Gastrocnemius medialis (tissue), 4 donors: Measurements from ENCODE around the gene DIPK1C. TPM values are rescaled to one million over a fixed set of nuclear protein-coding genes. Genes with fewer than 3 reads are reported as not detected.

Source experiments
- ATAC-seq, 2 donors: fragments of 150-250 bp; one replicate each; pipeline ENCODE4 v1.9.1; 2016
- DNase-seq, 2 donors: peaks; one replicate each; pipeline ENCODE4 v3.0.0-alpha.2; 2019
- H3K27ac ChIP-seq, 4 donors: fragments of 200-600 bp; sonication (generic); 1 replicate in 1 of 4; 2 replicates in 3 of 4; pipeline ENCODE4 v1.5.1; 2016 to 2018; ENCODE audit warnings: mild to moderate bottlenecking in 2 of 4, moderate library complexity in 1 of 4
- H3K27me3 ChIP-seq, 3 donors: fragments of 200-600 bp; sonication (generic) in 2 of 3; 1 replicate in 1 of 3; 2 replicates in 2 of 3; pipeline versions ENCODE4 v1.5.1 to v1.6.0; 2016 to 2019; ENCODE audit warnings: mild to moderate bottlenecking in 1 of 3, moderate library complexity in 1 of 3
- H3K36me3 ChIP-seq, 2 donors: fragments of 200-600 bp; sonication (generic) in 1 of 2; one replicate each; pipeline ENCODE4 v1.5.1; 2017 to 2018
- H3K4me1 ChIP-seq, 2 donors: fragments of 200-600 bp; sonication (generic) in 1 of 2; one replicate each; pipeline ENCODE4 v1.5.1; 2016 to 2017; ENCODE audit warnings: mild to moderate bottlenecking in 2 of 2
- H3K4me3 ChIP-seq, 4 donors: fragments of 200-600 bp; sonication (generic) in 3 of 4; 1 replicate in 1 of 4; 2 replicates in 3 of 4; pipeline ENCODE4 v1.5.1; 2016 to 2019; ENCODE audit warnings: mild to moderate bottlenecking in 2 of 4
- H3K9me3 ChIP-seq, 3 donors: fragments of 200-600 bp; sonication (generic) in 2 of 3; 1 replicate in 1 of 3; 2 replicates in 2 of 3; pipeline ENCODE4 v1.5.1; 2016 to 2019
- POLR2A ChIP-seq, 2 donors: fragments of 450-650 bp; IDR thresholded peaks; one replicate each; pipeline ENCODE4 v1.6.1; 2017; ENCODE audit warnings: antibody characterized with exemption in 2 of 2, mild to moderate bottlenecking in 2 of 2, moderate library complexity in 2 of 2
- in situ Hi-C, 4 donors: fragments of 200-750 bp; cut with MboI; loops; one replicate each; pipeline versions ENCODE4 v1.15.0 to v1.8.0; 2017; ENCODE audit warnings: low sequenced_read_pairs in 4 of 4
- intact Hi-C: fragments of 100-400 bp; cut with DNase I; formaldehyde crosslinking; loops from one replicate; pipeline ENCODE4 v1.15.1; 2023; ENCODE audit warnings: low total_unique reads
- total RNA-seq, 4 donors: library from RNA; depleted of rRNA; stranded (reverse); fragments of >200 nt; gene quantifications; one replicate each; pipeline versions ENCODE4 v1.1.0 to v1.2.3, GENCODE V29; 2016
- TF ChIP-seq, protein P1 (sequence below), 5 experiments: fragments of 450-650 bp in 3 of 5; fragments of 200-600 bp in 2 of 5; sonication (generic) in 2 of 5; IDR thresholded peaks in 4 of 5; conservative IDR thresholded peaks in 1 of 5; 1 replicate in 4 of 5; 2 replicates in 1 of 5; pipeline ENCODE4 v1.5.1; 2016 to 2019; ENCODE audit warnings: antibody characterized with exemption in 5 of 5, mild to moderate bottlenecking in 3 of 5, moderate library complexity in 3 of 5

The DIPK1C gene
- total RNA-seq, 4 donors from 2014 or later: 0.07 to 2.0 TPM; not detected in 2

DNA sequence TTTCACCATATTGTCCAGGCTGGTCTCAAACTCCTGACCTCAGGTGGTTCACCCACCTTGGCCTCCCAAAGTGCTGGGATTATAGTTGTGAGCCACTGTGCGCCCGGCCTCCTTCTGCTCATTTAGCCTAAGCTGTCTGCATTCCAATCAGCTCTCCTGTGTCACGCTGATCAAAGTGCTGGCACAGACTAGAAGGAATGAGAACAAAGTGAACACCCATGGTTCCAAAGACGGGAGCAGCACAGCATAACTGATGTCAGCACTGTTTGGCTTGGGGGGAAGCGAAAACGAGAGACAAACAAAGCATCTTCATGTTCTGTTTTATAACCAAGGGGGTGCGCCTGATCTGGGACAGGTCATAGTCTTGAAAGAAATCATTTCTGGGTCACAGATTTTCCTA lies 43.3 kb downstream of the DIPK1C start:
- H3K36me3 ChIP-seq: no peaks in the 10 kb centered on the region
- in situ Hi-C loops: no loop called here
- no peak for DNase-seq
- no peaks in the 10 kb centered on the region for H3K9me3 ChIP-seq
- no peak overlapping the region for H3K27ac ChIP-seq
- no peak for TF ChIP-seq POLR2A (IDR thresholded peaks at IDR 0.05)
- TF ChIP-seq, protein P1, sequence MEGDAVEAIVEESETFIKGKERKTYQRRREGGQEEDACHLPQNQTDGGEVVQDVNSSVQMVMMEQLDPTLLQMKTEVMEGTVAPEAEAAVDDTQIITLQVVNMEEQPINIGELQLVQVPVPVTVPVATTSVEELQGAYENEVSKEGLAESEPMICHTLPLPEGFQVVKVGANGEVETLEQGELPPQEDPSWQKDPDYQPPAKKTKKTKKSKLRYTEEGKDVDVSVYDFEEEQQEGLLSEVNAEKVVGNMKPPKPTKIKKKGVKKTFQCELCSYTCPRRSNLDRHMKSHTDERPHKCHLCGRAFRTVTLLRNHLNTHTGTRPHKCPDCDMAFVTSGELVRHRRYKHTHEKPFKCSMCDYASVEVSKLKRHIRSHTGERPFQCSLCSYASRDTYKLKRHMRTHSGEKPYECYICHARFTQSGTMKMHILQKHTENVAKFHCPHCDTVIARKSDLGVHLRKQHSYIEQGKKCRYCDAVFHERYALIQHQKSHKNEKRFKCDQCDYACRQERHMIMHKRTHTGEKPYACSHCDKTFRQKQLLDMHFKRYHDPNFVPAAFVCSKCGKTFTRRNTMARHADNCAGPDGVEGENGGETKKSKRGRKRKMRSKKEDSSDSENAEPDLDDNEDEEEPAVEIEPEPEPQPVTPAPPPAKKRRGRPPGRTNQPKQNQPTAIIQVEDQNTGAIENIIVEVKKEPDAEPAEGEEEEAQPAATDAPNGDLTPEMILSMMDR (IDR thresholded peaks at IDR 0.05 in 4 of 5, conservative IDR thresholded peaks at IDR 0.05 in 1 of 5): no peak
- H3K4me3 ChIP-seq: no peak overlapping the region
- peaks cover 0 to 6% (median 3%) of the 10 kb centered on the region in 3 donors for H3K27me3 ChIP-seq
- H3K4me1 ChIP-seq: peaks cover 0 to 5% of the 10 kb centered on the region in 2 donors
- no peak for ATAC-seq
- intact Hi-C loops: no loop called here

DNA sequence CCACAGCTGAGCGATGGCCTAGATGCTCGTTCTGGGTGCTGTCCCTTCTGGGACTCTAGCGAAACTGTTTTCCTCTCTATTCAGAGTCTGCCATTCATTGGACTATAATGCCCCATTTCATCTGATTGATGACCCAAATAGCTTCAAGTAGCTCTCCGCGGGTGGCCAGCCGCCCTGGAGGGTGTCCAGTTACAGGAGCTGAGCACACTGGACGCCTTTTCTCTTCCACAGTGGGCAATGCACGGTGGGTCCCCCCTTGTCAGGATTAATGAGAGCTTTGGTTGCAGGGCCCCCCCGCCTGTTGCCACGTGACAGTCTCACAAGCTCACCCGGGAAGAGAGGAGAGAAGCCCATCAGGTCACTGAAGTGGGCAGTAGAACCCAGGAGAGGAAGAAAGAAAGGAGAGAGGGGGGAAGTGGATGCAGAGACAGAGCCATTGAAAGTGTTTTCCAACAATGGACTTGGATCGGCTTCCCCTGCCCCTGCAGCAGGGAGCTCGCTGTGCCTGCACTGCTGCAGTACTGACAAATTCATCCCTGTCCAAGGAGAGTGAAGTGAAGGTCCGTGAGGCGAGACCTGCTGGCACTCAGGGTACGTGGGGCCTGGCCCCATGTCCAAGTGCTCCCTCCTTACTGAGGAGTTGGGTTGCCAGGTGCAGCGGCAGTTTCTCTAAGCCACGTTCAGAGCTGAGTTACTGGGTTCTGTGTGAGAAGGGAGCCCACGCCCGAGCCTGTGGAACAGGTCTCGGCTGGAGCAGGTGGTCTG lies 44.8 kb downstream of the DIPK1C start:
- Histone ChIP-seq H3K27ac (no peak overlapping the region), H3K4me1 (peaks cover 0 to 2% of the 10 kb centered on the region in 2 donors), H3K9me3 (no peaks in the 10 kb centered on the region), H3K27me3 (peaks cover 0 to 6% (median 3%) of the 10 kb centered on the region in 3 donors), H3K36me3 (no peaks in the 10 kb centered on the region), H3K4me3 (no peak overlapping the region)
- in situ Hi-C loops (no loop called here), intact Hi-C loops (no loop called here)
- DNase-seq (no peak), ATAC-seq (no peak)
- no peak for TF ChIP-seq POLR2A (IDR thresholded peaks at IDR 0.05)
- TF ChIP-seq, protein P1 (IDR thresholded peaks at IDR 0.05 in 4 of 5, conservative IDR thresholded peaks at IDR 0.05 in 1 of 5): no peak

DNA sequence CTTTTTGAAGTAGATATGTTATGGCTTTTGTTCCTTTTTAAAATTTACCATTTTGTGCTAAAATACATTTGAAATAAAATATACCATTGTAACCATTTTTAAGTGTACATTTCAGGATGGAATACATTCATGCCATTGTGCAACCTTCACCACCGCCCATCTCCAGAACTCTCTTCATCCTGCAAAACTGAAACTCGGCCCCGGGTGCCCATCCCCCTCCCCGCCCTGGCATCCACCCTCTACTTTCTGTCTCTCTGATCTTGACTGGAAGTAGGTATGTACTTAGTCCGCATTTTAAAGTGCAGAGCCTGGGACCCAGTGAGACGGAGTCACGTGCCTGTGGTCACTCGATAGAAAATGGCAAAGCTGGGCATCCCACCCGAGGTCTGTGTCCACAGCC lies 45.6 kb downstream of the DIPK1C start:
- peaks cover 0 to 6% (median 3%) of the 10 kb centered on the region in 3 donors for H3K27me3 ChIP-seq

DNA sequence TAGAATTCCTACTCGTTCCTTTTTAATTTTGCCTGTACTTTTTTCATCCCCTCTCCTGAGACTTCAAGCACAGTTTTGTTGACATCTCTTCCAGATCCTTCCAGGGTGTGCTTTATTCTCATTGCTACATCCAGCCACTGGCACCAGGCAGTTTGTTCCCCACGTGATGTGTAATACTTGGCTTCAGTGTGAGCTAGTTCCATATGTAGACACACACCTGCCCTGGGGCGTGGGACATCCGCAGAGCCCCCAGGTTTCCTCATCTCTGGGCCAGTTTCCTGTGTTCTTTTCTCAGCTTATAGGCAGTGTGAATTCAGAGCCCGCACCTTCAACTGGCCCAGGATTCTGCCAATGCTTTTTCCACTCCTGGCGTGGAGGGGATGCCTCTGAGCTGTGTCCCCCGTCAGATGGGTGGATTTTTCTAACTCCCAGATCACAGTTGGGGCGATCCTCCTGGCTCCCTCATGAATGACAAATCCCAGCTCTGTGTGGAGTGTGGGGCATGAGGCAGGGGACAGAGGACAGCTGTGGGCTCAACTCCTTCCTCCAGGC lies 46.6 kb downstream of the DIPK1C start:
- Histone ChIP-seq H3K27me3 (peaks cover 0 to 6% (median 3%) of the 10 kb centered on the region in 3 donors), H3K4me1 (no peaks in the 10 kb centered on the region), H3K27ac (no peak overlapping the region), H3K4me3 (no peak overlapping the region), H3K36me3 (no peaks in the 10 kb centered on the region), H3K9me3 (no peaks in the 10 kb centered on the region)
- ATAC-seq: no peak
- in situ Hi-C loops: no loop called here
- intact Hi-C loops: no loop called here
- TF ChIP-seq, protein P1 (IDR thresholded peaks at IDR 0.05 in 4 of 5, conservative IDR thresholded peaks at IDR 0.05 in 1 of 5): no peak
- no peak for TF ChIP-seq POLR2A (IDR thresholded peaks at IDR 0.05)
- DNase-seq: no peak

More for the DNA sequence above, 45.6 kb downstream of the DIPK1C start:
- no peak overlapping the region for H3K27ac ChIP-seq
- intact Hi-C loops: no loop called here
- TF ChIP-seq POLR2A (IDR thresholded peaks at IDR 0.05): no peak
- TF ChIP-seq, protein P1 (IDR thresholded peaks at IDR 0.05 in 4 of 5, conservative IDR thresholded peaks at IDR 0.05 in 1 of 5): no peak
- H3K9me3 ChIP-seq: no peaks in the 10 kb centered on the region
- H3K36me3 ChIP-seq: no peaks in the 10 kb centered on the region
- ATAC-seq: no peak
- H3K4me3 ChIP-seq: no peak overlapping the region
- DNase-seq: no peak
- in situ Hi-C loops: no loop called here
- no peaks in the 10 kb centered on the region for H3K4me1 ChIP-seq
